ENCODE results near the gene KRTAP5-4. TPM values are rescaled to one million over a fixed set of nuclear protein-coding genes. Genes with fewer than 3 reads are reported as not detected.
A peak's percentile ranks its signal among the peaks of the same experiment; 100 is the strongest.

KRTAP5-4 gene
- total RNA-seq, 3 donors from 2014 or later: not detected

DNA sequence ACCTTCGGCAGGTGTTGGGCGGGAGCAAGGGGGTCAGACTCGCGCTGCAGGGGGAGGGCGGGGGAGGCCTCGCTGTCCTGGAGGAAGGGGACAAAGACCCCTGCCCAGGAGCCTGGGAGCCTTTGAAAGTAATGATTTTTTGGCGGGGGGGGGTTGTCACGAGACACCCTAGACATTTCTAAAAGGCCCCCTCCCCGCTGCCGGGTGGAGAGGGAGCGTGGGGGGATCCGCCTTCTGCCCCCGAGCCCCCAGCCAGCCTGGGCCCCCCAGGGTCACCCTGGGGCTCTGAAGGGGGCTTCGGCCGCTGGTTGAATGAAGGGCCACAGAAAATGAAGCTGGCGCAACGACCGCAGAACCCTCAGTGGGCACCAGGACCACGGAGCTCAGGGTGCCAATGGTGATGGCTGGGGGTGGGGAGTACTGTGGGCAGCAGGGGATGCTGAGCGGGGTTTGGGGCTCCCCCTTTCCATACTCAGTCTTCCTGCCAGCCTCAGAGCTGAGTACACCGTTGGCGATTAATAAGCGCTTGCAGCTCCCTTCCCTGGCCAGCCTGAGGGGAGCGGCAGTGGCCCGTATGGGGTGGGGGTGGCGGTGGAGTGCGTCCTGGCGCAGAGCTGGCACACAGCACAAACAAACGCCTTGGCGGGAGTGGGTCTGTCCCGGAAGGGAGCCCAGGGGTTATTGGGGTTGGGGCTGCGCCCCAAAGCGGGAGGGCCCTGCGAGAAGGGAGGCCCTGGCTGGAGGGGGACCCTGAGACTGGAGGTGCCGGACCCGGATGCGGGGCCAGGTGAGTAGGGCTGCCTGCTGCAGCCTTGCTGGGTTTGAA lies 48.6 kb downstream of the KRTAP5-4 start:
- TF ChIP-seq, protein P1, sequence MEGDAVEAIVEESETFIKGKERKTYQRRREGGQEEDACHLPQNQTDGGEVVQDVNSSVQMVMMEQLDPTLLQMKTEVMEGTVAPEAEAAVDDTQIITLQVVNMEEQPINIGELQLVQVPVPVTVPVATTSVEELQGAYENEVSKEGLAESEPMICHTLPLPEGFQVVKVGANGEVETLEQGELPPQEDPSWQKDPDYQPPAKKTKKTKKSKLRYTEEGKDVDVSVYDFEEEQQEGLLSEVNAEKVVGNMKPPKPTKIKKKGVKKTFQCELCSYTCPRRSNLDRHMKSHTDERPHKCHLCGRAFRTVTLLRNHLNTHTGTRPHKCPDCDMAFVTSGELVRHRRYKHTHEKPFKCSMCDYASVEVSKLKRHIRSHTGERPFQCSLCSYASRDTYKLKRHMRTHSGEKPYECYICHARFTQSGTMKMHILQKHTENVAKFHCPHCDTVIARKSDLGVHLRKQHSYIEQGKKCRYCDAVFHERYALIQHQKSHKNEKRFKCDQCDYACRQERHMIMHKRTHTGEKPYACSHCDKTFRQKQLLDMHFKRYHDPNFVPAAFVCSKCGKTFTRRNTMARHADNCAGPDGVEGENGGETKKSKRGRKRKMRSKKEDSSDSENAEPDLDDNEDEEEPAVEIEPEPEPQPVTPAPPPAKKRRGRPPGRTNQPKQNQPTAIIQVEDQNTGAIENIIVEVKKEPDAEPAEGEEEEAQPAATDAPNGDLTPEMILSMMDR (IDR thresholded peaks at IDR 0.05): no peak
- H3K4me1 ChIP-seq (ENCODE audit: low read depth): peaks cover 47% of the 10 kb centered on the region
- H3K9me3 ChIP-seq: no peaks in the 10 kb centered on the region
- no peaks in the 10 kb centered on the region for H3K36me3 ChIP-seq (ENCODE audit: low read depth)
- H3K4me3 ChIP-seq: peak overlapping the region; percentile 72
- DNase-seq (peak; percentile 67 to 83 (median 82)), ATAC-seq (peak; percentile 47)
- intact Hi-C loops (cut with DNase I, micrococcal nuclease): no loop called here

DNA sequence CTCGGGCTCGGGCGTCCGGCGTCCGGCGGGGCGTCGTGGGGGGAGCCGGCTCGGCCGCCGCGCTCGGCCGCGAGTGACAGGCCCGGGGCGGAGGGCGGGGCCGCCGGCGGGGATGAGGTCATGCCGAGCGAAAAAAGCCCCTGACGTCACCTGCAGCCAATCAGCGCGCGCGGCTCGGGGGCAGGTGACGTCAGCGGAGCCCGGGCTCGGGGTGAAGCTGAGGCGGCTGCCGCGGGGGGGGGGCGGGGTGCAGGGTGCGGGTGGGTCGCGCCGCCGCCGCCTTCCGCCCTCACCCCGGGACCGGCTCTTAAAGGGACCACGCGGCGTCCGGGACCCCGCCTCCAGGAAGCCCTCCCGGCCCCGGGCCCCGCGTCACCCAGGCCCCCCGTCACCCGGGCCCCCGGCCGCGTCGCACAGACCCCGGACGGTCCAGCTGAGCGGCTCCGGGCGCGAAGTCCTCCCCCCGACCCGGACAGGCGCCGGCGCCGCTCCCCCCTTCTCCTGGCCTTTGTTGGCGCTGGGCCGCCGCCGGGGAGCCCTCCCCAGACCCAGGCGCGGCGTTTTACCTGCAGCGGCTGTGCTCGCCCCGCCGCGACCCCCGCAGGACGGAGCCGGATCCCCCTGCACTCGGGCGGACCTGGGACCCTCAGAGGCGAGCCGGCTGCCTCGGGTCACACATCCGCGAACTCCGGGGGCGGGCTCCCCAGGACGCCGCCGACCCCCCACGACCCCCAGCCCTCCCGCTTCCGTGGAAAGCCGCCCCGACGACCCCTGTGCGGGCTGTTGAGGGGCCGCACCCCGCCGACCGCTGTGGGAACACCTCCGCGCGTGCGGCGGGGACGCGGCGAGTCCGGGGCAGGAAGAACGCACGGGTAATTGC lies 49.5 kb downstream of the KRTAP5-4 start, which contains the start of gene DUSP8:
TSS of gene DUSP8 (minus strand) at position 75 of the 880 bp plus-strand sequence. CDS start 6,445 bp downstream, outside the sequence.
- intact Hi-C loops (cut with DNase I, micrococcal nuclease): no loop called here
- no peaks in the 10 kb centered on the region for H3K36me3 ChIP-seq (ENCODE audit: low read depth)

DNA sequence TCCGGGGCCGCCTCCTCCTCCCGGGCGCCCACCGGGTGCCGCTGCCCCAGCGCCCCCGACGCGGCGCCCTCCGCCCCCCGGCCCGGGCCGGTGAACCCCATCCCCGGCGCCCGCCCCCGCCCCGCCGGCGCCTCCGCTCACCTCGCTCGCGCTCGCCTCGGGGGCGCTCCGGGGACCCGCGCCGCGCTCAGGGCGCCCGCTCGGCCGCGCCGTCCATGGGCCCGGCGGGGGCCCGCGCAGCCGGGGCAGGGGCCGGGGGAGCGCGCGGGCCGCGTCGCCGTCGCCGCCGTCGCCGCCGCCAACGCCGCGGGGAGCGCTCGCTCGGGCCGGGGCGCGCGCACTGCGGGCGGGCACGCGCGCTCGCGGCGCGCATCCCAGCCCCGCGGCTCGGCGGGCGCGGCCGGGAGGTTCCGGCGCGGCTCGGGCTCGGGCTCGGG lies 50.2 kb downstream of the KRTAP5-4 start:
- intact Hi-C loops (cut with DNase I, micrococcal nuclease): no loop called here

More for the DNA sequence above, 49.5 kb downstream of the KRTAP5-4 start, which contains the start of gene DUSP8:
- peak within 1 kb of the TSS; percentile 72 for H3K4me3 ChIP-seq
- peak; percentile 53 for ATAC-seq
- DNase-seq: peak; percentile 93 to 96 (median 95)
- TF ChIP-seq, protein P1 (IDR thresholded peaks at IDR 0.05): no peak
- no peaks in the 10 kb centered on the region for H3K9me3 ChIP-seq
- peaks cover 47% of the 10 kb centered on the region for H3K4me1 ChIP-seq (ENCODE audit: low read depth)

More for the DNA sequence above, 50.2 kb downstream of the KRTAP5-4 start:
- ATAC-seq (no peak), DNase-seq (no peak)
- H3K36me3 ChIP-seq (ENCODE audit: low read depth): no peaks in the 10 kb centered on the region
- H3K9me3 ChIP-seq: no peaks in the 10 kb centered on the region
- peak overlapping the region; percentile 18 for H3K4me3 ChIP-seq
- TF ChIP-seq, protein P1 (IDR thresholded peaks at IDR 0.05): no peak
- peaks cover 47% of the 10 kb centered on the region for H3K4me1 ChIP-seq (ENCODE audit: low read depth)

Other genes starting within 250 kb of the KRTAP5-4 start
- 1 to 10 TPM in 1 of 3 donors, under 1 TPM in 2; 0.58 to 4.3 (median 0.60) TPM for gene BRSK2, start 232.2 kb downstream of the KRTAP5-4 start, total RNA-seq
- 100 to 1,000 TPM in 1 of 3 donors, 10 to 100 TPM in 2; 54.9 to 108 (median 61.5) TPM for gene MOB2, start 135.4 kb downstream of the KRTAP5-4 start, total RNA-seq
- gene DUSP8, start 49.9 kb downstream of the KRTAP5-4 start, total RNA-seq: 10 to 100 TPM; 28.2 to 31.7 (median 28.5) TPM
- not detected for gene KRTAP5-1, start 36.9 kb downstream of the KRTAP5-4 start, total RNA-seq
- gene KRTAP5-2, start 23.8 kb downstream of the KRTAP5-4 start, total RNA-seq: not detected
- gene KRTAP5-3, start 13.7 kb downstream of the KRTAP5-4 start, total RNA-seq: not detected
- 1 to 10 TPM in 1 of 3 donors, under 1 TPM in 2; 0.32 to 1.6 (median 0.75) TPM for gene KRTAP5-5, start 7.6 kb upstream of the KRTAP5-4 start, total RNA-seq
- not detected for gene KRTAP5-6, start 75.1 kb upstream of the KRTAP5-4 start, total RNA-seq
- gene IFITM10, start 128.5 kb upstream of the KRTAP5-4 start, total RNA-seq: 1 to 10 TPM in 2 of 3 donors, under 1 TPM in 1; 0.46 to 2.8 (median 1.9) TPM
- gene CTSD, start 141.8 kb upstream of the KRTAP5-4 start, total RNA-seq: 1,000 to 10,000 TPM in 2 of 3 donors, 100 to 1,000 TPM in 1; 631 to 1,107 (median 1,007) TPM
- 1 to 10 TPM in 2 of 3 donors, under 1 TPM in 1; 0.98 to 2.4 (median 2.1) TPM for gene SYT8, start 212.9 kb upstream of the KRTAP5-4 start, total RNA-seq
- under 1 TPM in 1 of 3 donors, not detected in 2; 0.46 TPM for gene TNNI2, start 216.8 kb upstream of the KRTAP5-4 start, total RNA-seq
- 10 to 100 TPM; 18.5 to 32.2 (median 23.6) TPM for gene LSP1, start 230.9 kb upstream of the KRTAP5-4 start, total RNA-seq